HG03175 (cell line): ENCODE data around the gene CDAN1.
"Not testable (repeated sequence)": the region's sequence is repeated elsewhere in the genome, so short reads cannot be mapped to it uniquely, and the experiment has no call there.

Experiments used
- ATAC-seq: cut with Tn5 transposase; IDR thresholded peaks from one replicate; pipeline ENCODE4 v1.9.1; 2021; ENCODE audit warnings: mild to moderate bottlenecking, moderate library complexity; ENCODE audit not compliant: unreplicated experiment

The CDAN1 gene, protein sequence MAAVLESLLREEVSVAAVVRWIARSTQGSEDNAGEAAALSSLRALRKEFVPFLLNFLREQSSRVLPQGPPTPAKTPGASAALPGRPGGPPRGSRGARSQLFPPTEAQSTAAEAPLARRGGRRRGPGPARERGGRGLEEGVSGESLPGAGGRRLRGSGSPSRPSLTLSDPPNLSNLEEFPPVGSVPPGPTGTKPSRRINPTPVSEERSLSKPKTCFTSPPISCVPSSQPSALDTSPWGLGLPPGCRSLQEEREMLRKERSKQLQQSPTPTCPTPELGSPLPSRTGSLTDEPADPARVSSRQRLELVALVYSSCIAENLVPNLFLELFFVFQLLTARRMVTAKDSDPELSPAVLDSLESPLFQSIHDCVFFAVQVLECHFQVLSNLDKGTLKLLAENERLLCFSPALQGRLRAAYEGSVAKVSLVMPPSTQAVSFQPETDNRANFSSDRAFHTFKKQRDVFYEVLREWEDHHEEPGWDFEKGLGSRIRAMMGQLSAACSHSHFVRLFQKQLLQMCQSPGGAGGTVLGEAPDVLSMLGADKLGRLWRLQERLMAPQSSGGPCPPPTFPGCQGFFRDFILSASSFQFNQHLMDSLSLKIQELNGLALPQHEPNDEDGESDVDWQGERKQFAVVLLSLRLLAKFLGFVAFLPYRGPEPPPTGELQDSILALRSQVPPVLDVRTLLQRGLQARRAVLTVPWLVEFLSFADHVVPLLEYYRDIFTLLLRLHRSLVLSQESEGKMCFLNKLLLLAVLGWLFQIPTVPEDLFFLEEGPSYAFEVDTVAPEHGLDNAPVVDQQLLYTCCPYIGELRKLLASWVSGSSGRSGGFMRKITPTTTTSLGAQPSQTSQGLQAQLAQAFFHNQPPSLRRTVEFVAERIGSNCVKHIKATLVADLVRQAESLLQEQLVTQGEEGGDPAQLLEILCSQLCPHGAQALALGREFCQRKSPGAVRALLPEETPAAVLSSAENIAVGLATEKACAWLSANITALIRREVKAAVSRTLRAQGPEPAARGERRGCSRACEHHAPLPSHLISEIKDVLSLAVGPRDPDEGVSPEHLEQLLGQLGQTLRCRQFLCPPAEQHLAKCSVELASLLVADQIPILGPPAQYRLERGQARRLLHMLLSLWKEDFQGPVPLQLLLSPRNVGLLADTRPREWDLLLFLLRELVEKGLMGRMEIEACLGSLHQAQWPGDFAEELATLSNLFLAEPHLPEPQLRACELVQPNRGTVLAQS

DNA sequence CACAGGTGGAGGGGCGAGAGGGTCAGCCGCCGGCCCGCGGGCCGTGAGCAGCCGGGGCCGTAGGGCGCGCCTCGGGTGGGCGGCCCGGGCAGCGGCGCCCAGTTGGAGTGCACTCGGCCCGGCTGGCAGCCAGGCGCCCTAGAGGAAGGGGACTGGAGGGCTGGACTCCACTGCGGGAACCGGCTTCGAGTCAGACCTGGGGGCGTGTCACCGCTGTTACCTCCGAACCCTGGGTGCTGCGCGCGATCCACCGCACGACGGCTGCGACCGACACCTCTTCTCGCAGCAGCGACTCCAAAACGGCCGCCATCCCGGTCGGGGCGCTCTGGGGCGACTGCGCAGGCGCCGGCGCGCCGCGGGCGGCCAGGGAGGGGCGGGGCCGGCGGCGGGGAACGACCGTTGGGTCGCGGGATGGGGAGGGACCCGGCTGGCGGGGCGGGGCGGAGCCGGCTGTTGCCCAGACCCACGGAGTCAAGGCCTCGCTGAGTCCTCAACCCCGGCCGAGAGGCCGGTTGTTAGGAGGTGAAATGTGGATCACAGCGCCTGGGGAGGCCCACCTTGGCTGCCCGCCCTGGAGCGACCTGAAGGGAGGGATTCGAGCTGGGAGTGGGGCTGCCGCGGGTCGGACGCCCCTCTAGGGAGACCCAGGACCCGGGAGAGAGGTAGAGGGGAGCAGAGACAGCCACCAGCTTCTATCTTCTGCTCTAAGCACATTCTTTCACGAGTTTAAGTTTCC is at the start of gene CDAN1:
Gene CDAN1 (minus strand): TSS at position 336 of the 736 bp plus-strand sequence. CDS start 26 bp downstream, at position 310.
- peak; percentile 86 for ATAC-seq

DNA sequence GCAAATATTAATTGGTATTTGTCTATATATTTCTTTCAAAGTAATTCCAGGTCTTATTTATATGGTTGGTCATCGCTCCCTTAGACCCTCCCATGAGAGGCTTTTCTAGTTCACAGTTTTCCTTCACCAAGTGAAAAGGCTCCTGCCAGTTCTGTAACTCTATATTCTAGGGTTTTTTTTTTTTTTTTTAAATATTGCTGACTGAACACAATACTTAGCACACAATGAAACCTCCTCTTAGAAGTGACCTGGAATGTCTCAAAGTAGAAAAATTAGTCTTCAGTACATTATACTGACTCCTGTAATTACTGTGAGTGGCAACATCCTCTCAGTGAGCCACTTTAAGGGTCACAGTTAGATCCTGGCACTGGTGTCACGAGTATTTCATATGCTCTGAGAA is 48.6 kb upstream of the CDAN1 start:
- ATAC-seq: no peak

DNA sequence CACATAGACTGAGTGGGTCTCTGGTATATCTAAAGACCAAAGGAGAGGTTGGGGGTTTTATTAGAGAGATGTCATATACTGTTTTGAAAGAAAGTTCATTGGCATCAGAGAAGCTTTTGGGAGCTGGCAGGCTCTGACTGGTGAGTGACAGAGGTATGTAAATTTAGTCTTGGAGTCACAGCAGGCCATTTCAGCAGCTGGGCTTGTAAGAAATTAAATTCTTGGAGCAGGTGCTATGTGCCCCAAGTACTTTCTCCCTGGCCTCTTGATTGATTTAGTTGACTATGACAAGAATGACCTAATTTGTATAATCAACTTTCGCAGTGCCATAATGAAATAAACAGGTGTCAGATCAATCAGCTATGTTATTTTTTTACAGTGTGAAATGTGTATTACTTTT is 47.8 kb upstream of the CDAN1 start:
- no peak for ATAC-seq

DNA sequence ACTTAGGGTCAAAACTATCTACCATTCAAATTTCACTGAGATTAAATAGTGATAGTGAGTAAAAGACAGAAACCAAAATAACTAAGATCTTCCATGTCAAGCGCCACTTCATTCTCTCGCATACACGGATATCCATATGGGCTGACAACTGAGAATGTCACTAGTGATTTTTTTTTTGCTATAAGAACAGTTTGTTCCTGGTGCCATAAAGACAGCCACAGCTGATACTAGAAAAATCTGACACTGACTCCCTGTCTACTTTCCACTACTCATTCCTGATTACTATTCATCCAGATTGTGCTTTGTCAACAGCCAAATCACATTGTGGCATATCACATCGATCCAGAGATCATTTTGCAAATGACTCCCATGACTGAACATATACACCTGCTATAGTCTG is 45.8 kb upstream of the CDAN1 start:
- no peak for ATAC-seq

DNA sequence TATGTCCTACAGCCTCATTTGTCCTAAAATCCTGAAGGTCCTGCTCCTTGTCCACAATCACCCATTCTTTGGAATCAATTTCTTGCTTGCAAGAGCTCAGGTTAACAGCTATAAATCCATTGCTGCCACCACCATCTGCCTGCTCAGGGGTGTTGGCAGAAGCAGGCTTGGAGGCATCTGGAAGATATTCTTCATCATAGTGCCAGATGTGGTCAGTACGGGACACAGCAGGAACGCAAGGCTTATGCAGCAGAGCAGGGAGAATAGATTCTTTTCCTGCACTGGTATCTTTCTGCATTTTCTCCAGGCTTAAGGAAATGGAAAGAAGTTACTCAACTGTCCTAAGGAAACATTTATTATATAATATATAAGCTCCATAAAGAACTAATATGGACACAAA is 38.5 kb upstream of the CDAN1 start:
- no peak for ATAC-seq

DNA sequence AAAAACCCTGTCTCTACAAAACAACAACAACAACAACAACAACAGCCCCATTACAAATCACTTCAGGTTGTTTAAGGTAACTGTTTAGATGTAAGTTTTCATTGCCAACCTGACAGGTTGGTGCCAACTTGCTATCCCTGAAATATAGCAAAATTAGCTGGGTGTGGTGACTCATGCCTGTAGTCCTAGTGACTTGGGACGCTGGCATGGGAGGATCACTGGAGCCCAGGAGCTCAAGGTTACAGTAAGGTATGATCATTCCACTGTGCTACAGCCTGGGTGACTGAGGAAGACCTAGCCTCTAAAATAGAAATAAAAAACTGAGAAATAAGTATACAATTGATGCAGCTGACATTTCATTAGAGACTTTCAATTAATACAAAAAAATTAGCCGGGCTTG is 36.0 kb upstream of the CDAN1 start:
- no peak for ATAC-seq

DNA sequence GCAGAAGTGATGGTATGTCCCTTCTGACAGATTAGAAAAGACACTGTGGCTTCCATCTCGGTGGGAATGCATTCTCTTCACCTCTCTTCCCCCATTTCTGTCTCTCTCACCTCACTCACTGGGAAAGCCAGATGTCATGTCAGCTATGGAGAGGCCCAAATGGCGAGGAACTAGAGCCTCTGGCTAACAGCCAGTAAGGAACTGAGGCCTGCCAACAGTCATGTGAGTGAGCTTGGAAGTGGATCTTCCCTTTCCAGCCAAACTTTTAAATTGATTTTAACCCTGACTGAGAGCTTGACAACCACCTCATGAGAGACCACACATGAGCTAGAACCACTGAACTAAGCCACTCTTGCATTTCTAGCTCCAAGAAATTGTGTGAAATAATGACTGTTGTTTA is 35.2 kb upstream of the CDAN1 start:
- no peak for ATAC-seq

DNA sequence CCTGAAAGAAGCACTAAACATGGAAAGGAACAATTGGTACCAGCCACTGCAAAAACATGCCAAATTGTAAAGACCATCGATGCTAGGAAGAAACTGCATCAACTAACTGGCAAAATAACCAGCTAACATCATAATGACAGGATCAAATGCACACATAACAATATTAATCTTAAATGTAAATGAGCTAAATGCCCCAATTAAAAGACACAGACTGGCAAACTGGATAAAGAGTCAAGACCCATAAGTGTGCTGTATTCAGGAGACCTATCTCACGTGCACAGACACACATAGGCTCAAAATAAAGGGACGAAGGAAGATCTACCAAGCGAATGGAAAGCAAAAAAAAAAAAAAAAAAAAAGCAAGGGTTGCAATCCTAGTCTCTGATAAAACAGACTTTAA is 29.2 kb upstream of the CDAN1 start:
- not testable (repeated sequence) for ATAC-seq

DNA sequence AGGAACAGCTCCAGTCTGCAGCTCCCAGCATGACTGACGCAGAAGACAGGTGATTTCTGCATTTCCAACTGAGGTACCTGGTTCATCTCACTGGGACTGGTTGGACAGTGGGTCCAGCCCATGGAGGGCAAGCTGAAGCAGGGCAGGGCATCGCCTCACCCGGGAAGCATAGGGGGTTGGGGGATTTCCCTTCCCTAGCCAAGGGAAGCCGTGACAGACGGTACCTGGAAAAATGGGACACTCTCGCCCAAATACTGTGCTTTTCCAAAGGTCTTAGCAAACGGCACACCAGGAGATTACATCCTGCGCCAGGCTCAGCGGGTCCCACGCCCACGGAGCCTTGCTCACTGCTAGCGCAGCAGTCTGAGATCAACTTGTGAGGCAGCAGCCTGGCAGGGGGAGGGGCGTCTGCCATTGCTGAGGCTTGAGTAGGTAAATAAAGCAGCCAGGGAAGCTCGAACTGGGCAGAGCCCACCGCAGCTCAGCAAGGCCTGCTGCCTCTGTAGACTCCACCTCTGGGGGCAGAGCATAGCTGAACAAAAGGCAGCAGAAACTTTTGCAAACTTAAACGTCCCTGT is 27.3 kb upstream of the CDAN1 start:
- not testable (repeated sequence) for ATAC-seq

DNA sequence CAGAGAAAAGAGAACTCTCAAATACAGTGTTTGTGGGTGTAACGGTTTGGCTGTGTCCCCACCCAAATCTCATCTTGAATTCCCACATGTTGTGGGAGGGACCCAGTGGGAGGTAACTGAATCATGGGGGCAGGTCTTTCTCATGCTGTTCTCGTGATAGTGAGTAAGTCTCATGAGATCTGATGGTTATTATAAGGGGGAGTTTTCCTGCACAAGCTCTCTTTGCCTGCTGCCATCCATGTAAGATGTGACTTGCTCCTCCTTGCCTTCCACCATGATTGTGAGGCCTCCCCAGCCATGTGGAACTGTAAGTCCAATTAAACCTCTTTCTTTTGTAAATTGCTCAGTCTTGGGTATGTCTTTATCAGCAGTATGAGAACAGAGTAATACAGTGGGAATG is 24.9 kb upstream of the CDAN1 start:
- ATAC-seq: not testable (repeated sequence)

DNA sequence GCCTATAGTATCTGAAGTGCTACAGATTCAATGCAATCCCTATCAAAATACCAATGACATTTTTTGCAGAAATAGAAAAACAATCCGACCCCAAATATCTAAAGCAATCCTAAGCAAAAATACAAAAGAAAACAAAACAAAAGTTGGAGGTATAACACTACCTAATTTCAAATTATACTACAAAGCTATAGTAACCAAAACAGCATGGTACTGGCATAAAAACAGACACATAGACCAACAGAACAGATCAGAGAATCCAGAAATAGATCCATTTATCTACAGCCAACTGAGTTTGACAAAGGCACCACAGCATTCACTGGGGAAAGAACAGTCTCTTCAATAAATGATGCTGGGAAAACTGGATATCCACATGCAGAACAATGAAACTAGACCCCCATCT is 23.8 kb upstream of the CDAN1 start:
- no peak for ATAC-seq

DNA sequence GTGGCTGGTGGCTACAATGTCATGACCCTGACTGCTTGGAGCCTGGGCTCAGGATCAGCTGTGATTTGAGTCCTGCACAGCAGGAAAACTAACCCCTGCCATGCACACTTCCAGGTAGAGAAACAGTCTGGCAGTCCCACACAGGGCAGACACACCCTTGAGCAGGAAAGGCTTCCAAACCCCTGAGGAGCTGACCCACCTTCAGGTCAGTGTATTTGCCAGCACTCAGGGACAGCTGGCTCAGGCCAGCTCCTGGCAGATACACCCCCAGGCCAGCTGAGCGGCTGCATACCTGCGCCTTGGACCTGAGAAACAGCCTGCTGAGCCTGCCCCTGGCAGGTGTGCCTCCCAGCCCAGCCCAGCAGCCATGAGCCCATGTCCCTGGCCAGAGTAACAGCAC is 22.2 kb upstream of the CDAN1 start:
- ATAC-seq: no peak

DNA sequence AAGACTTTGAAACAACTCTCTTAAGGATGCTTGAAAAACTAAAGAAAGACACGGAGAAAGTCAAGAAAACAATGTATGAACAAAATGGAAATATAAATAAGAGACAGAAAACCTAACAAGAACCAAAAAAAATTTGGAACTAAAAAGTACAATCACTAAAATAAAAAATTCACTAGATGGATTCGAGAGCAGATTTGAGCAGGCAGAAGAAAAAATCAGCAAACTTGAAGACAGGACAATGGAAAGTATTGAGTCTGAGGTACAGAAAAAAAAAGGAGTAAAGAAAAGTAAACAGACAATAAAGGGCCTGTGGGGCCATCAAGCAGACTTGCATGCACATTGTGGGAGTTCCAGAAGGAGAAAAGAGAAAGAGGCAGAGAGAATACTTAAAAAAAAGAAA is 13.4 kb upstream of the CDAN1 start:
- ATAC-seq: no peak

DNA sequence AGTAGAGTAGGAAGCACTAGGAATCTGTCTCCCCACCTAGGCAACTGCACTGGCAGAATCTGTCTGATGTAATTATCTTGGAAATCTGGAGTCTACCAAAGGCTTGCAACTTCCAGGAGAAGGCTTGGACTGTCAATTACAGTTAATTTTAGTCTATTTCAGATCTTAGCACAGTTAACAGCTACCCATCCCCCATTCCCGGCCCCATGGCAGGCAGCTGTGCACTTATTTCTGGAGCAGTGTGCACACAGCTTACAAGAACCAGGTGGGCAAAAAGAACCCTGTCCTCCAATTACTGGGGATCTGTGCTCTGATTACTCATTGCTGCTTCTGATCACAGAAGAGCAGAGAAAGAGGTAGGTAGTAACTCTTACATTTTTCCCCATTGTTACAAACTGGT is 12.3 kb upstream of the CDAN1 start:
- ATAC-seq: no peak

DNA sequence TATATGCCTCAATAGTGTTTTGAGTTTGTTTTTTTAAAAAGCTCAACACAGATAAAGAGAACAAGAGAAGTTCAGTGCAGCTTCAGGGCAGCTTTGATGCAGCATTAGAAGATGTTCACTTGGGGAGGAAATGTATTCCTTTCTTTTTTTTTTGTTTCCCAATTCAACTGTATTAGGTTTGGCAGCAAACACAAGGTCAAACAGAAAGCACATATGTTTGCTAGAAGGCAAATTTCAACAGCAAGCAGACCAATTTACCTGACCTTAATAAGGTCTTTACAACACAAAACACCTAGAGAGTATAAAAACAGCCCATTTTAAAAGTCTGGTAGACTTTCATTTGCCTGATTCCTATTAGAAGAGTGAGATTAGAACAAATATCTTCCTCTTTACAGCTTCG is 7.3 kb upstream of the CDAN1 start:
- ATAC-seq: no peak

DNA sequence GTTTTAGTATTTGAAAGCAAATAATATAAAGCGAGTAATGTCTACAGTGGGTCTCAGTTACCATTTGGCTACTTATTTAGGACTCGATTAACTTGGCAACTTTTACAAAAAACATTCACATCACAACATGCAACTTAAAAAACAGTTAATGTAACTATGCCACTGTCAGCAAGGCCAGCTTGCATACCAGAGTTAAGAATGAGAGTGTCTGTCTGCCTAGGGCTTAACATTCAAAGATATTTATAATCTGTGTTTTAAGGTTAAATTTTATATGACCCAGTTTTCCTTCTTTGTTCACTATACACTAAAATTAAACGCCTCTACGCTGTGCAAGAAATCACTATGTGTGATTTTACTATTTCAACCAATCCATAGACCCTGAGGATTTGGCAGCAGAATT is 5.2 kb upstream of the CDAN1 start:
- no peak for ATAC-seq

DNA sequence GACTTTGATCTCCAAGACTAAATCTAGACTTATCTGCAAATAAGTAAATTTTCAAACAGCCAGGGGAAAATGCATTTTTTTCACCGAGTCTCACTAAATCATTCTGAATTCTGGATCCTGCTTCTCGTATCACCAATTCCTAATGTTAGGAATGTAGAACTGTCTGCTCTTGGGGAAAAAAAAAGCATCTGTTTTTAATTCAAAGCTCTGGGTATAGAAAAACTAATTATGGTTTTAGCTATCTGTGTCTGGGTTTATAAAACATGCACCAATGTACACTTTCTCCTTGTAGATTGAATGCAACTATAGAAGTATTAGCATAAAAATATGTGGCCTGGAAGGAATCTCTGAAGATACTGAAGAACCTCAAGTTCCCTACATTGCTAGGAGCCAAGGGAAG is 4.8 kb upstream of the CDAN1 start:
- ATAC-seq: no peak

DNA sequence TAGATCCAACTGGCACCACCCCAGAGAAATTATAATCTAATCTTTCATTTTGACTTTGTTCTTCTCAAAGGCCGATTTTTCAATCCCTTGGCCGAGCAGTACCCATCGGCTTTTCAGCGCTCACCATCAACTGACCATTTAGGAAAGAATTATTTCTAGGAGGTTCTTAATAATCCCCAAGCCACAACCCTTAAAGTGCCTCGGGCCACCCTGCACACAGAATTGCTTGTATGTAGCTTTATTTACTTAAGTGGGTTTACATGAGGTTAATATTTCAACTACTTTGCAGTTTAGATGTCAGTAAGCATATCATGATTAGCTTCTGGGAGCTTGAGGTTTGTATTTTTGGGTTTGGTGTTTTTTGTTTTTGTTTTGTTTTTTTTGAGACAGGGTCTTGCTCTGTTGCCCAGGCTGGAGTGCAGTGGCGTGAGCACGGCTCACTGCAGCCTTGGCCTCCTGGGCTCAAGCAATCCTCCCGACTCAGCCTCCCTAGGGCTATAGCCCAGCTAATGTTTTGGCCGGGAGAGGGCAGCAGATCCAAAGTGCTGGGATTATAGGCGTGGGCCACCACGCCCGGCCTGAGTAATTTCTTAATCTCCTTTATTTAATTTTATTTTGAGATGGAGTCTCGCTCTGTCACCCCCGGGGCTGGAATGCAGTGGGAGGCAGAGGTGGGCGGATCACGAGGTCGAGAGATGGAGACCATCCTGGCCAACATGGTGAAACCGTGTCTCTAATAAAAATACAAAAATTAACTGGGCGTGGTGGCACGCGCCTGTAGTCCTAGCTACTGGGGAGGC is 801 bp upstream of the CDAN1 start:
- no peak for ATAC-seq

DNA sequence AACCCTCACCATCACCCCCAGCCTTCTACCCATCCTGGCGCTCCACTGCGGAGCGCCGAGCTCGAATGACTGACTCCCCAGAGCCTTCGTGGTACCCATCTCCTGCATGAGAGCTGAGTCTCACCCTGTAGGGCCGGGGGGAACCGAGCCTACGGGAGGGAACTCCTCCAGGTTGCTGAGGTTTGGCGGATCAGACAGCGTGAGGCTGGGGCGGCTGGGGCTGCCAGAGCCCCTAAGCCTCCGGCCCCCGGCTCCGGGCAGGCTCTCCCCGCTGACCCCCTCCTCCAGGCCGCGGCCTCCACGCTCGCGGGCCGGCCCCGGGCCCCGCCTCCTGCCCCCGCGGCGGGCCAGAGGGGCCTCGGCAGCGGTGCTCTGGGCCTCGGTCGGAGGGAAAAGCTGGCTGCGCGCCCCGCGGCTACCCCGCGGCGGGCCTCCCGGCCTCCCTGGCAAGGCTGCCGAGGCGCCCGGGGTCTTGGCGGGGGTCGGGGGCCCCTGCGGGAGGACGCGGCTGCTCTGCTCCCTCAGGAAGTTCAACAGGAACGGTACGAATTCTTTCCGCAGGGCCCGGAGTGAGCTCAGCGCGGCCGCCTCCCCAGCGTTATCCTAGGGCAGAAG is 643 bp downstream of the CDAN1 start:
- peak; percentile 32 for ATAC-seq
